Esophagus muscularis mucosa (tissue), 3 donors: ENCODE results near the gene CREG1.

ENCODE experiments used
- POLR2A ChIP-seq: fragments of 450-650 bp; IDR thresholded peaks from one replicate; pipeline ENCODE4 v1.6.1; 2017; ENCODE audit warnings: antibody characterized with exemption, moderate library complexity, mild to moderate bottlenecking, low read depth
- POLR2AphosphoS5 ChIP-seq, 2 donors: sonication (generic); formaldehyde crosslinking; IDR thresholded peaks; one replicate each; pipeline ENCODE4 v1.6.1; 2017; ENCODE audit warnings: antibody characterized with exemption in 2 of 2
- TF ChIP-seq, protein P1 (sequence below), 3 experiments: fragments of 200-600 bp in 2 of 3; fragments of 450-650 bp in 1 of 3; sonication (generic) in 2 of 3; IDR thresholded peaks; one replicate each; pipeline ENCODE4 v1.5.1; 2017 to 2019; ENCODE audit warnings: antibody characterized with exemption in 3 of 3, mild to moderate bottlenecking in 2 of 3, moderate library complexity in 1 of 3

DNA sequence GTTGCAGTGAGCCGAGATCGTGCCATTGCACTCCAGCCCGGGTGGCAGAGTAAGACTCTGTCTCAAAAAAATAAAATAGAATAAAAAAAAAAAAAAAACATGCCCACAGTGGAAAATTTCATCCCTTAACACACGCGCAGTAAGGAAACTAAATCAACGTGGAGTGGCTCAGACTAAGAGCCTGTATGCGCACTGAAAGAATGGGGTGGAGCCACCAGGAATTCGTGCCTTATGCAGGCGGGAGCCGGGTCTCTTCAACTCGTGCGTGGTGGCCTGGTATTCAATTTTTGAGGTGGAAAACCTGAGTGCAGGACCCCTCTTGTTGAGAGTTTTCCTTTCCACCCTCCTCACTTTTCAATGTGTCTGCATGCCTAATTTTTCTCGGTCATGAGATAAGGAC, 22.1 kb upstream of the CREG1 start:
- TF ChIP-seq, protein P1, sequence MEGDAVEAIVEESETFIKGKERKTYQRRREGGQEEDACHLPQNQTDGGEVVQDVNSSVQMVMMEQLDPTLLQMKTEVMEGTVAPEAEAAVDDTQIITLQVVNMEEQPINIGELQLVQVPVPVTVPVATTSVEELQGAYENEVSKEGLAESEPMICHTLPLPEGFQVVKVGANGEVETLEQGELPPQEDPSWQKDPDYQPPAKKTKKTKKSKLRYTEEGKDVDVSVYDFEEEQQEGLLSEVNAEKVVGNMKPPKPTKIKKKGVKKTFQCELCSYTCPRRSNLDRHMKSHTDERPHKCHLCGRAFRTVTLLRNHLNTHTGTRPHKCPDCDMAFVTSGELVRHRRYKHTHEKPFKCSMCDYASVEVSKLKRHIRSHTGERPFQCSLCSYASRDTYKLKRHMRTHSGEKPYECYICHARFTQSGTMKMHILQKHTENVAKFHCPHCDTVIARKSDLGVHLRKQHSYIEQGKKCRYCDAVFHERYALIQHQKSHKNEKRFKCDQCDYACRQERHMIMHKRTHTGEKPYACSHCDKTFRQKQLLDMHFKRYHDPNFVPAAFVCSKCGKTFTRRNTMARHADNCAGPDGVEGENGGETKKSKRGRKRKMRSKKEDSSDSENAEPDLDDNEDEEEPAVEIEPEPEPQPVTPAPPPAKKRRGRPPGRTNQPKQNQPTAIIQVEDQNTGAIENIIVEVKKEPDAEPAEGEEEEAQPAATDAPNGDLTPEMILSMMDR (IDR thresholded peaks at IDR 0.05): no peak
- TF ChIP-seq POLR2A: no peak
- no peak for TF ChIP-seq POLR2AphosphoS5 (IDR thresholded peaks at IDR 0.05)
